Suprapubic skin (tissue), 3 donors: Measurements from ENCODE around the gene ADCY3.

Source experiments
- CTCF ChIP-seq, 2 donors: fragments of 200-600 bp in 1 of 2; fragments of 450-650 bp in 1 of 2; sonication (generic) in 1 of 2; IDR thresholded peaks; one replicate each; pipeline ENCODE4 v1.5.1; 2016 to 2019; ENCODE audit warnings: antibody characterized with exemption in 2 of 2, mild to moderate bottlenecking in 1 of 2, moderate library complexity in 1 of 2
- POLR2AphosphoS5 ChIP-seq, 3 donors: sonication (generic); formaldehyde crosslinking; IDR thresholded peaks; one replicate each; pipeline ENCODE4 v1.6.1; 2017; ENCODE audit warnings: antibody characterized with exemption in 3 of 3

- TF ChIP-seq CTCF (IDR thresholded peaks at IDR 0.05) (no peak), POLR2AphosphoS5 (IDR thresholded peaks at IDR 0.05) (no peak)
Observed at GRCh38 chr2:24886126-24886501, 33.9 kb downstream of the ADCY3 start.
